ENCODE measurements around the gene IDH3A.

- TF ChIP-seq CTCF (IDR thresholded peaks at IDR 0.05) = no peak
- TF ChIP-seq EZH2 (IDR thresholded peaks at IDR 0.05) = no peak
- no peak for TF ChIP-seq EZH2phosphoT487 (IDR thresholded peaks at IDR 0.05)
Observed at GRCh38 chr15:78159395-78159794, 10.2 kb downstream of the IDH3A start.

Data from neural progenitor cell (in vitro differentiated cells).